C4-2B (cell line): ENCODE measurements around the gene SYNGR3.

Experiments used
- ZFX ChIP-seq: fragments of 450-650 bp; IDR thresholded peaks from 2 replicates; pipeline ENCODE4 v1.6.1; 2017
- TF ChIP-seq, protein P1 (sequence below): fragments of 450-650 bp; conservative IDR thresholded peaks from 2 replicates; pipeline ENCODE4 v1.5.1; 2017; ENCODE audit warnings: mild to moderate bottlenecking

DNA sequence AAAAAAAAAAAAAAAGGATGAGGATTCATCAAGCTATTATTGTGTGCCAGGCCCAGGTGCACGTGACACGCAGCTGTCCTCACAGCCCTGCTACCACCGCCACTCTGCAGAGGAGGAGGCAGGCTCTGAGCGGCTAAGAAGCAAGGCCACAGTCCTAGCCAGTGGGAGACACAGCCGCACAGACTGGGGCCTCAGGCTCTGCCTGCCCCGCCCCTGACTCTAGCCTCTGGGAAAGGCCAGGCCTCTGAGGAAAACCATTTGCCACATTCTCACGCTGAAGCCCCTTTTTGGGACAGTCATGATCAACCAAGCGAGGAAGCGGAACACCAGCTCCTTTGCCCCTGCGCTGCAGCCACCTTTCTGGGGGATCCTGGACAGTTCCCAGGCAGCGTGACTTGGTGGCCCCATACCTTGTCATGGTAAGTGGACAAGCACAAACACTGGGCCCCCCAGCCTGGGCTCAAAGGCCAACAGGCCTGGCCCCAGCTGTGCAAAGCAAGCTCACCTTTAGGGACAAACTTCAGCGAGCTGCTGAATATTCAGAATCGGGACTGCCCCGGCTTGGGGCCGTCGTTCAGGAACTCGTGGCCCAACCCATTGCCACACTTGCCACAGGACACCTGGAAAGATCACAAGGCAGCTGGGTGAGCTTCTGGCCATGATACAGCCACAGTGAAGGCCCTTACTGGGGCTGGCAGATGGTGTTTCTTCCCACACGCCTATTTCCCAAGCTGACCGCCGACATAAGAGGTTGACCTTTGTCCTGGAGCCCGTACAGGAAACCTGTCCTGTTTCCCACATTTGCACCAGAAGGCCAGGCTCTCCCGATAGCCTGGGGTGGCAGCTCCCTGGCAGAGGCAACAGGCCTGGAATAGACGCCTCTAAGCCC, 49.3 kb upstream of the SYNGR3 start:
- TF ChIP-seq, protein P1, sequence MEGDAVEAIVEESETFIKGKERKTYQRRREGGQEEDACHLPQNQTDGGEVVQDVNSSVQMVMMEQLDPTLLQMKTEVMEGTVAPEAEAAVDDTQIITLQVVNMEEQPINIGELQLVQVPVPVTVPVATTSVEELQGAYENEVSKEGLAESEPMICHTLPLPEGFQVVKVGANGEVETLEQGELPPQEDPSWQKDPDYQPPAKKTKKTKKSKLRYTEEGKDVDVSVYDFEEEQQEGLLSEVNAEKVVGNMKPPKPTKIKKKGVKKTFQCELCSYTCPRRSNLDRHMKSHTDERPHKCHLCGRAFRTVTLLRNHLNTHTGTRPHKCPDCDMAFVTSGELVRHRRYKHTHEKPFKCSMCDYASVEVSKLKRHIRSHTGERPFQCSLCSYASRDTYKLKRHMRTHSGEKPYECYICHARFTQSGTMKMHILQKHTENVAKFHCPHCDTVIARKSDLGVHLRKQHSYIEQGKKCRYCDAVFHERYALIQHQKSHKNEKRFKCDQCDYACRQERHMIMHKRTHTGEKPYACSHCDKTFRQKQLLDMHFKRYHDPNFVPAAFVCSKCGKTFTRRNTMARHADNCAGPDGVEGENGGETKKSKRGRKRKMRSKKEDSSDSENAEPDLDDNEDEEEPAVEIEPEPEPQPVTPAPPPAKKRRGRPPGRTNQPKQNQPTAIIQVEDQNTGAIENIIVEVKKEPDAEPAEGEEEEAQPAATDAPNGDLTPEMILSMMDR: no peak
- no peak for TF ChIP-seq ZFX
